Measurements from ENCODE around the gene MEF2B.

Gene MEF2B

DNA sequence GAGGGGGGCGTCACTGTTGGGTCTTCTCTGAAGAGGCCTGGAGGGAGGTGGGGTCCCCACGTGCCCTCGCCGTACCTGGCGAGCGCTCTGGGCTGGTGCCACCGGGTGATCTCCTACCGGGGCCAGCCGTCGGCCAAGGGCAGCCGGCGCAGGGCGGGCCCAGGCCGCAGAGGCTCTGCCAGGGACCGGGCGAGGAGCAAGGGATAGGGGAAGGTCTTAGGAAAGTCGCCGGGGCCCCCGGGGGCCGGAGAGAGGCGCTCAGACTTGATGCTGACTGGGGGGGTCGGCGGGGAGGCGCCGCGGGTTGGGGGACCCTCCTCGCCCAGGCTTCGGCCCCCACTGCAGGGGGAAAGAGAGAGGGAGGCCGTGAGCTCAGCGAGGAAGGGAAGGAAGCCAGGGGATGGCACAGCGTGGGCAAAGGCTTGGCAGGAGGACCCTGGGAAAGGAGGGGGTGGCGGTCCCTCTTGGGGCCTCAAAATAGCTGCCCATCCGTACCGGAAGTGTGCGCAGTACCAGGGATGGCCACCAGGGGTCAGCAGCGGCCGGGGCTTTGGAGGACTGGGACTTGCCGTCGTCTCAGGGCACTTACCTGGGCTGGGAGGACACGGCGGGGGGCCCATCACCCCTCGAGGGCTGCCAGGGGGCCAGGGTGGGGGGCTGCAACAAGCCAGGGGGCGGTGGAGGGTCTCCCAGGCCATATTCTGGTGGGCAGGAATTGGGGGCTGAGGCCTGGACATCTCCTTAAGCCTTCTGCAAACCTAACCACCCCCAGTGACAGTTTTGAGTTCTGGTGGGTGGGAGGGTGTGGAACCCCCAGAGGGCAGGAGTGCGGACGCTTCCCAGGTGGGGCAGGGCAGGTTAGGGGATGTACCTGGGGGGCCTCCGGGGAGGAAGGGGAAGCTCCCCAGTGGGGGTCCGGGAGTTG lies 24.1 kb downstream of the MEF2B start:
- H3F3A ChIP-seq (ENCODE audit: insufficient read depth, low read length): no peaks in the 10 kb centered on the region
- H3K27me3 ChIP-seq (replicated peaks; ENCODE audit: insufficient read depth, low read length): no peaks in the 10 kb centered on the region
- no peaks in the 10 kb centered on the region for H3K4me1 ChIP-seq (ENCODE audit: low read length)
- no peaks in the 10 kb centered on the region for H4K20me1 ChIP-seq (ENCODE audit: insufficient read depth, low read length)
- H3K4me3 ChIP-seq (ENCODE audit: low read length): peak overlapping the region; percentile 42; the same call in 1 of the 2 replicates
- H3K9me3 ChIP-seq (replicated peaks; ENCODE audit: insufficient read depth, low read length): no peaks in the 10 kb centered on the region
- peak overlapping the region; percentile 28; the same call in 1 of the 2 replicates for H3K9ac ChIP-seq (ENCODE audit: low read length)
- TF ChIP-seq EZH2 (optimal IDR thresholded peaks at IDR 0.05; ENCODE audit: low read depth, low read length): no peak
- TF ChIP-seq, protein P1, sequence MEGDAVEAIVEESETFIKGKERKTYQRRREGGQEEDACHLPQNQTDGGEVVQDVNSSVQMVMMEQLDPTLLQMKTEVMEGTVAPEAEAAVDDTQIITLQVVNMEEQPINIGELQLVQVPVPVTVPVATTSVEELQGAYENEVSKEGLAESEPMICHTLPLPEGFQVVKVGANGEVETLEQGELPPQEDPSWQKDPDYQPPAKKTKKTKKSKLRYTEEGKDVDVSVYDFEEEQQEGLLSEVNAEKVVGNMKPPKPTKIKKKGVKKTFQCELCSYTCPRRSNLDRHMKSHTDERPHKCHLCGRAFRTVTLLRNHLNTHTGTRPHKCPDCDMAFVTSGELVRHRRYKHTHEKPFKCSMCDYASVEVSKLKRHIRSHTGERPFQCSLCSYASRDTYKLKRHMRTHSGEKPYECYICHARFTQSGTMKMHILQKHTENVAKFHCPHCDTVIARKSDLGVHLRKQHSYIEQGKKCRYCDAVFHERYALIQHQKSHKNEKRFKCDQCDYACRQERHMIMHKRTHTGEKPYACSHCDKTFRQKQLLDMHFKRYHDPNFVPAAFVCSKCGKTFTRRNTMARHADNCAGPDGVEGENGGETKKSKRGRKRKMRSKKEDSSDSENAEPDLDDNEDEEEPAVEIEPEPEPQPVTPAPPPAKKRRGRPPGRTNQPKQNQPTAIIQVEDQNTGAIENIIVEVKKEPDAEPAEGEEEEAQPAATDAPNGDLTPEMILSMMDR (IDR thresholded peaks at IDR 0.05; ENCODE audit: low read length): peak; percentile 87
- H3K4me2 ChIP-seq (ENCODE audit: low read depth, low read length): peak overlapping the region; percentile 91
- H2AFZ ChIP-seq (ENCODE audit: low read length): peak overlapping the region; percentile 96
- no peaks in the 10 kb centered on the region for H3K9me2 ChIP-seq (replicated peaks; ENCODE audit: insufficient read depth, low read length)
- peak; percentile 62 for DNase-seq
- H3K36me3 ChIP-seq (replicated peaks; ENCODE audit: insufficient read depth, low read length): no peaks in the 10 kb centered on the region
- no peaks in the 10 kb centered on the region for H3K79me2 ChIP-seq (ENCODE audit: low read length)
- H3K27ac ChIP-seq (ENCODE audit: low read length): no peak overlapping the region

GRCh38 chr19:19145281-19145680 lies 24.8 kb downstream of the MEF2B start:
- no peak for DNase-seq
- Histone ChIP-seq H3K9me2 (replicated peaks; ENCODE audit: insufficient read depth, low read length) (no peaks in the 10 kb centered on the region), H2AFZ (ENCODE audit: low read length) (peak overlapping the region; percentile 96), H3F3A (ENCODE audit: insufficient read depth, low read length) (no peaks in the 10 kb centered on the region), H3K9ac (ENCODE audit: low read length) (no peak overlapping the region), H4K20me1 (ENCODE audit: insufficient read depth, low read length) (no peaks in the 10 kb centered on the region), H3K9me3 (replicated peaks; ENCODE audit: insufficient read depth, low read length) (no peaks in the 10 kb centered on the region), H3K27me3 (replicated peaks; ENCODE audit: insufficient read depth, low read length) (no peaks in the 10 kb centered on the region), H3K4me2 (ENCODE audit: low read depth, low read length) (peak overlapping the region; percentile 91; the same call in 1 of the 2 replicates), H3K27ac (ENCODE audit: low read length) (no peak overlapping the region), H3K79me2 (ENCODE audit: low read length) (no peaks in the 10 kb centered on the region), H3K36me3 (replicated peaks; ENCODE audit: insufficient read depth, low read length) (no peaks in the 10 kb centered on the region), H3K4me3 (ENCODE audit: low read length) (no peak overlapping the region), H3K4me1 (ENCODE audit: low read length) (no peaks in the 10 kb centered on the region)
- TF ChIP-seq EZH2phosphoT487 (IDR thresholded peaks at IDR 0.05; ENCODE audit: low read length) (no peak), EZH2 (optimal IDR thresholded peaks at IDR 0.05; ENCODE audit: low read depth, low read length) (no peak)
- TF ChIP-seq, protein P1 (IDR thresholded peaks at IDR 0.05; ENCODE audit: low read length): no peak

- H3K27me3 ChIP-seq (replicated peaks; ENCODE audit: insufficient read depth, low read length): no peaks in the 10 kb centered on the region
- H3K4me3 ChIP-seq (ENCODE audit: low read length): no peak overlapping the region
- no peaks in the 10 kb centered on the region for H4K20me1 ChIP-seq (ENCODE audit: insufficient read depth, low read length)
- H3K9me3 ChIP-seq (replicated peaks; ENCODE audit: insufficient read depth, low read length): no peaks in the 10 kb centered on the region
- TF ChIP-seq EZH2phosphoT487 (IDR thresholded peaks at IDR 0.05; ENCODE audit: low read length) (no peak), EZH2 (optimal IDR thresholded peaks at IDR 0.05; ENCODE audit: low read depth, low read length) (no peak)
- TF ChIP-seq, protein P1 (IDR thresholded peaks at IDR 0.05; ENCODE audit: low read length): no peak
- no peak overlapping the region for H3K9ac ChIP-seq (ENCODE audit: low read length)
- H3K4me2 ChIP-seq (ENCODE audit: low read depth, low read length): no peak overlapping the region
- H3K4me1 ChIP-seq (ENCODE audit: low read length): peaks cover 3% of the 10 kb centered on the region
- H3K79me2 ChIP-seq (ENCODE audit: low read length): peaks cover 6% of the 10 kb centered on the region
- no peak overlapping the region for H3K27ac ChIP-seq (ENCODE audit: low read length)
- no peak overlapping the region for H2AFZ ChIP-seq (ENCODE audit: low read length)
- H3K36me3 ChIP-seq (replicated peaks; ENCODE audit: insufficient read depth, low read length): no peaks in the 10 kb centered on the region
- H3K9me2 ChIP-seq (replicated peaks; ENCODE audit: insufficient read depth, low read length): no peaks in the 10 kb centered on the region
- H3F3A ChIP-seq (ENCODE audit: insufficient read depth, low read length): no peaks in the 10 kb centered on the region
- no peak for DNase-seq
Observed at GRCh38 chr19:19142347-19142746, 27.7 kb downstream of the MEF2B start.

All from MM.1S (cell line).